HG03280 (cell line): ENCODE results near the gene CEP131.

Experiments used
- ATAC-seq: cut with Tn5 transposase; IDR thresholded peaks from one replicate; pipeline ENCODE4 v1.9.1; 2021; ENCODE audit warnings: mild to moderate bottlenecking, moderate library complexity; ENCODE audit not compliant: unreplicated experiment

CEP131 gene

DNA sequence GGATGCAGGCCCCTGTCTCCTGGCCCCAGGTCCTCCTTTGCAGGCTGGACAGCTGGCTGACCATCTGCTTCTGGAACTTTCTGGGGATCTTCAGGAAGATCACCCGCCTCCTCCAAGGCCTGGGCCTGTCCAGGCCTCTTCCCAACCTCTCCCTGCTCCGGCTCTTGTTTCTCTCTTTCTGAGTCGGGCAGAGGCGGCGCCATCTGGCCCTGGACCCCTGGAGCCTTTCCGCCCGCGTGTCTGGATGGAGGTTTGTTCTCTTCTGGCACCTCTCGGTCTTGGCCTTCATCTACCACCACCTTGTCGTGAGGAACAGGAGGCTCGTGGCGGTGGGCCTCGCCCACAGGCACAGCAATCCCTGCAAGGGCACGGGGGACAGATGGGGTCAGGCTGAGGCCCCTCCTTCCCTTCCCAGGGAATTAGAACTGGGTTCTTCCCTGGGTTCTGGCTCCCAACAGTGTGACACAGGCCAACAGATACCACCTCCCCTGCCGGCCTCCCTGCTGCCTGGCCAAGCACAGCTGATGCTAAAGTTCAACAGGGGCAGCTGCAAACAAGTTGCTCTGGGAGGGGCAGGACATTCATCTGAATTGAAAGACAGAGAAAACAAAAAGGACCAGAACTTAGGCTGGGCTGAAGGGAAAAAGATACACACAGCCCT, 29.7 kb upstream of the CEP131 start:
- ATAC-seq = no peak

GRCh38 chr17:81251709-81252301, 29.0 kb upstream of the CEP131 start:
- no peak for ATAC-seq

GRCh38 chr17:81251094-81251708, 28.4 kb upstream of the CEP131 start:
- ATAC-seq = no peak

DNA sequence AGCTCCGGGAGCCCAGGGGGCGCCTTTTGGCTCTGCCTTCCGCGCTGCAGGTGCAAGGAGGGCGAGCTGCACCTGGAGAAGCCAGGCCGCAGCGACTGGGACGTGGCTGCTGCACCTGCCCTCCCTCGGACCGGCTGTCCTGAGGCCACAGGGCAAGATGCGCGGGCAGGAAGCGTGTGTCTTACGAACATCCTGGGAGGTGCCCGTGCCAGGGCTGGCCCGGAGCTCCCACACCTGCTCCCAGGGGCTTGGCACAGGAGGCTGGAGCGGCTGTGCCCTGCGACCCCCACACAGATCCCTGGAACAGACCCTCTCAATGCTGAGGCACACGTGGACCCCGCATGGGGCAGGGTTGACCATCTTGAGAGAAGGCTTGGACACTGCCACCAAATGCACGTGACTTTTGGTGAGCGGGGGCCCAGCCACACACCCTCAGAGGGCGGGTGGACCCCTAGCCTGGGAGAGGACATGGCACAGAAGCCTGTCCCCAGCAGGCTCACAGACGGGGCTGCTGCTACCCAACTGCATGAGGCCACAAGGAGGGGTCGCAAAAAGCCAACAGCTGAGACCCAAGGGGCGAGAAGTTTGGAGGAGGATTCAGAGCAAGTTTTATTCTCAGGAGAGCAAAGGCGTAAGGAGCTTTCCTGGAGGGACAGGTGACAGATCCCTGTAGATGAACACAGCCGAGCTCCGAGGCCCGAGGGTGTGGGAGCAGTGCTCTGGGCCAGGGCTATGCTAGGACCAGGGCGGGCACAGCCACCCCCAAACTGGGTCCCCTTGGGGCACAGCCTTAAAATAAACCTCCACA, 27.7 kb upstream of the CEP131 start:
- ATAC-seq = no peak

- ATAC-seq = no peak
These were observed 26.7 kb upstream of the CEP131 start for GRCh38 chr17:81249223-81250040.

DNA sequence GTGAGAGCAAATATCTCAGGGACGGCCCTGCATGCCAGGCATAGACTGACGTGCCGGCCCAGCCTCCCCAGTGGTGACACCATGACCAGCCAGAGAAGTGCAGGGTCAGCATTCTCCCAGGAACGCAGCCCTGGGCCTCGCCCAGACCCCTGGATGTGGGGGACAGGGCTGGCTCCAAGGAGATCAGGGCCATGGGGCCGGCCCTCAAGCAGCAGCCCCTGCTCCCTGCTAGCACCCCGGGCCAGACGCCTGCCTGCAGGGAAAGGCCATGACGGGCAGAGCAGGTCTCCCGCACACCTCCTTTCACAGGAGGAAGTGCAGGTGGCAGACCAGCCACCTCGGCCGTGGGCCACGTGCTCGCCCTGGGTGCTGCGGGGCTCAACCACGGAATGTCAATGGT, 25.9 kb upstream of the CEP131 start:
- no peak for ATAC-seq

GRCh38 chr17:81247339-81247990, 24.7 kb upstream of the CEP131 start:
- no peak for ATAC-seq

DNA sequence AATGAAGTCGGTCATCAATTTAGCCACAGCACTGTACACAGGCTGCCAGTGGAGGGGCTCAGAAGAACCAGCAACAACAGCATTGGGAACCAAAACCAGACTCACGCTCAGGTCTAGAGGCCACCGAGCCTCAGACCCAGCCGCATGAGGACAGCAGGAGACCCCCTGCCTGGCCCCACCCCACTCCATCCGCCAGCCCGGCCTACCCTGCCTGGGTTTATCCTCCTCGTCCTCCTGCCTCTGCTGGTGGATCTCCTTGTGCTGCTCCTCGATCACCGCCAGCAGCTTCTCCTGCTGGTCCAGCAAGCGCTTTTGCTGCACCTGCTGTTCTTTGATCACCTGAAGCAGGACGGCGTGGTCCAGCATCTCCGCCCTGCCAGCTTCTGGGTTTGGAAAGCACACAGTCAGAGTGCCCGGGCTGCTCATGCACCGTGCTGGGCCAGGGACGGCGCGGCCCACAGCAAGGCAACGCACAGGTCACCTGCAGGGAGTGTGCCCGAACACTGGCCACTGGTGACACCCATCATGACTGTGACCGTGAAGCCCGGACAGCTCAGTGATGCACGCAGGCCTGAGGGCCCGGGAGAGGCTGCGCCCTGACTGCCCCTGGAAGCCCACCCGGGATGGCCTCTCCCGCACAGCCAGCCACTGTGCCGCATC, 24.0 kb upstream of the CEP131 start:
- ATAC-seq = no peak

GRCh38 chr17:81246343-81246670, 23.5 kb upstream of the CEP131 start:
- no peak for ATAC-seq

DNA sequence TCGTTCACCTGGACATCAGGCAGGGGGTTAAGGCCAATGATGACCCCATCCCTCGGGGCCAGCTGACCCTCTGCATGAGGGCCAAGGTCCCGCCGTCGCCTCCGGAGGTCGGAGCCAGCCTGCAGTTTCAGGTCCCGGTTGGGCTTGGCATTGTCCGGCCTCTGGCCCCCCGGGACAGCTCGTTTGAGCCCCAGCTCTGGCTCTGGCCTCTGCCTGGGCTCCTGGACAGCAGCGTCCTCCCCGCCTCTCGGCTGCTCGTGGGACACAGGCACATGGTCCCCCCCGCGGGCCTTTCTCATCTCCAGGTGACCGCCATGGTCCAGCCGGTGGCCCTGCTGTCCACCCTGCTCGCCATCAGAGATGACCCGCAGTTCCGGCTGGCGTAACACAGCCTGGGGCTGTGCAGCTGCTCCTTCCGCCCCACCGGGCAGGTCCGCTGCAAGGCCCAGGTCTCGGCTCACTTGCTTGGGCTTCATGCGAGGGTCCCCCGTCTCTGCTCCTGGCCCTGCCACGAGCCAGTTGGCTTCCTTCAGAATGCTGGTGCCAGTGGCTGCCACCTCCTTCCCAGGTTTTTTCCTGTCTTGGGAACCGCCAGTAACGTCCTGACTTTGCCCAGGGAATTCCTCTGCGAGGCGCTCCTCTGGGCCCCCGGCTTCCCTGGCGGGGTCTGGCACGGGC, 23.0 kb upstream of the CEP131 start:
- ATAC-seq = no peak

DNA sequence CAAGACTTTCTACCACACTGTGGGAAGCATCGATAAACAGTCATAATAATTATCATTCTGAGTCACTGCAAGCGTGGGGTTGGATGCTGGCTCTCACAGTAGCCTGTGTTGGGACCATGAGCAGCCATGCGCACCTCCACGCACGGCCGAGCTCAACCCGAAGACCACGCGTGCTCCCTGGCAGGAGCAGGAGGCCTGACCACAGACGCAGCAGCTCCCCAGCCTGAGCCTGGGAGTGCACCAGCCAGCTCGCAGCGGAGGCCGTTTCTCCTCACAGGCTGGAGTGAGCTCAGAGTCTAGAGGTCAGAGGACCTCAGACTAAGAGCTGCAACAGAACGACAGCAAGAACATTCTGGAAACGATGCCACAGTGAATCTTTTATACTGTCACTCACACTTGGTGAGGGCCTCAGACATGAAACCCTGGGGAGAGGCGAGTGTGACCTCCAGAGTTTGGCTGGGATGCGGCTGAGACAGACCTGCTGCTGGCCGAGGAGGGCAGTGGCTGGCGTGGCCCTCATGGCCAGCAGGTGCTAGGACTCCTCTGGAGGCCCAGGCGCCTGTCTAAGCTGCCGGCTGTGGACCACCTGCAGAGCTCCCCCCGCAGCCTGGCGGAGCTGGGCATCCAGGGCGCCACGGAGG, 22.4 kb upstream of the CEP131 start:
- ATAC-seq = no peak

DNA sequence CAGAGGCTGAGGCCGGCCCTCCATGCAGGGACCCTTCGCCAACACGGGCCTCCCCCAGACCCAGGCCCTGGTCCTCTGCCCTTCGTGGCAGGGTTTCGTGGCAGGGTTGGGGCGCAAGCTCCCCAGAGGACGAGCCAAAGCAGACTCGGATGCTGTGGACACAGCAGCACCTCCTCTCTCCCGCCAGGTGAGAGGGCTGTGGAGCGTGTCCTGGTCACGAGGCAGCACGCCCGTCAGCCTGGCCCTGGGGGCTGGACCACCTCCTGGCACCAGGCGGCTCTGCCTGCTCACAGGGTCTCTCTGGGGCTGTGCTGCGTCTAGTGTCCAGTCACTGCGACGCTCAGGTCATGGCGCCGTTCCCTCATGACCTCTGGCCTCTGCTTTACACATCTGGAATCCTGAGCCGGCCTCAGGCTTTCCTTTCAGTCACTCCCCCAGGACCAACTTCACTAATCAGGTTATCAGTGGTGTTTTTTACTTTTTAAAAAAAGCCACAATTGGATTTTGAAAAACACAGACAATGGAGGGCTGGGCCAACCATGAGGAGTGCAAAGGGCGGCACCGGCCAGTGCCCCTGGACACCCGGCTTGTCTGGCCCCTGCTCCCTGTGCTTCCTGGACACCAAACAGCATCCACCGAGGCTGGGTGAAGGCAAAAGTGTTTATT, 21.7 kb upstream of the CEP131 start:
- ATAC-seq = no peak

DNA sequence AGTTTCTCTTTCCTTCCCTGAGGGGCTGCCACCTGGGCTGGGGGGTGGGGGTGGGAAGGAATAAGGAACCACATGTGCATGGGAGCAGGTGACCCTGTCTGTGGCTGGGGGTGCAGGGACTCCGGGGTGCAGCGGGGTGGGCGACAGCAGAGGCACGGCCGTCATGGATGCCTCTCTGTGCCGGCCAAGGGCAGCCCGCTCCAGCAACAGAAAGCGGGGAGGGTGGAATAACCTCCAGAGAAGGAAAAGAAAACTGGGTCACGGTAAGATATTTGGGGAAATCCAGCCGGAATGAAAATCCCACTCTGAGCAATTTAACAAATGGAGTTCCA, 20.5 kb upstream of the CEP131 start:
- ATAC-seq = no peak

- ATAC-seq = no peak
These were observed 19.9 kb upstream of the CEP131 start for GRCh38 chr17:81242421-81243332.

DNA sequence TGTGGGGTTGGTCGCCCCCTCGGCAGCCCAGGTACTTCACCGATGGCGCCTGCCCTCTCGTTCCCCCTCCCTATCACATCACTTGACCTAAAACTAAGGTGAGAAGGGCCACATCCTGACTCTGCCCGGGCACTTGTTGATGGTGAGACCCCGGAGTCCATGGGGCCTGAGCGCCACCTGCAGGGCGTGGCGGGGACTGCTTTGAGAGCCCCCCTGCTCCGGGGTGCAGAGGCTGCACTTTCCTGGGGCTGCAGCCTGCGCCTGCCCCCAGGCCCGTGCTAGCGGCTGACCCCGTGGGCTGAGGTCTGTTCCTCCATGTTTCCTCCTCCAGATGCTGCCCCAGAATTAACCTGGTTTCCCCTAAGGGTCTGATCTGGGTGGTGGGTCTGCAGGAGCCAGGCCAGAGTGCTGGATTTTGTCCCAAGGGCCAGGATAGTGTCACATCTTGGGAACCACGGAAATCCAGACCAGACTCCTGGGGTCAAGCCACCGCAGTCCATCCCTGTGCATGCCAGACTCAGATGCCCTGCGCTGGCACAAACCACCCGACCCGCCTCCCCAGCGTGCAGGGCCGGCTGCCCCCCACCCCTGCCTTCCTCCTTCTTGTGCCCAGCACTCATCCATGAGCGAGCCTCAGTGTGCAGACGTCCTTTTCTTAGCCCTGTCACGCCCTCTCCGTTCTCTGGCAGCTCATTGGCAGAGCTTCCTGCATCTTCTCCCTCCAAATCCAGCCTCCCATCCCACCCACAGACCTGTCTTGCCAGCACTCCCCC, 19.1 kb upstream of the CEP131 start:
- no peak for ATAC-seq

GRCh38 chr17:81241203-81241602, 18.4 kb upstream of the CEP131 start:
- no peak for ATAC-seq

GRCh38 chr17:81240761-81241160, 18.0 kb upstream of the CEP131 start:
- no peak for ATAC-seq
